Measurements from ENCODE around the gene PES1.
"Not testable (repeated sequence)": the region's sequence is repeated elsewhere in the genome, so short reads cannot be mapped to it uniquely, and the experiment has no call there.

The PES1 gene

DNA sequence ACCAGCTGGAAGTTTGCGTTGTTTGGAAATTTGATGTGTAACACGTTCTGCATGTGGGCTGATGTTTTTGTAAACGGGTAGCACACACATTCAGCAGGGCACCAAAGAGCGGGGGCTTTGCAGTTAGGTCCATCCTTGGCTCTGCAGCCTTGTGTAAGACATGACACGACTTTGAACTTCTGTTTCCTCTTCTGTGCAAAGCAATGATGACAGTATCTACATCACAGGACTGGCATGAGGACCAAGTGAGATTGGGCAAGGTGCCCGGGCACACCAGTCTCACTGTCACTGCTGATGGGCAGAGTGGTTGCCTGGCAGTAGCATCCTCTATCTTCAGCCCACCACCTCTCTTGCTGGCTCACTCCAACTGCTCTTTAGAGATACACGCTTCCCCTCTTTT lies 18.6 kb upstream of the PES1 start:
- no peak overlapping the region for H3K4me3 ChIP-seq (ENCODE audit: low read length)
- DNase-seq (ENCODE audit: low read depth, low spot score) = no peak

DNA sequence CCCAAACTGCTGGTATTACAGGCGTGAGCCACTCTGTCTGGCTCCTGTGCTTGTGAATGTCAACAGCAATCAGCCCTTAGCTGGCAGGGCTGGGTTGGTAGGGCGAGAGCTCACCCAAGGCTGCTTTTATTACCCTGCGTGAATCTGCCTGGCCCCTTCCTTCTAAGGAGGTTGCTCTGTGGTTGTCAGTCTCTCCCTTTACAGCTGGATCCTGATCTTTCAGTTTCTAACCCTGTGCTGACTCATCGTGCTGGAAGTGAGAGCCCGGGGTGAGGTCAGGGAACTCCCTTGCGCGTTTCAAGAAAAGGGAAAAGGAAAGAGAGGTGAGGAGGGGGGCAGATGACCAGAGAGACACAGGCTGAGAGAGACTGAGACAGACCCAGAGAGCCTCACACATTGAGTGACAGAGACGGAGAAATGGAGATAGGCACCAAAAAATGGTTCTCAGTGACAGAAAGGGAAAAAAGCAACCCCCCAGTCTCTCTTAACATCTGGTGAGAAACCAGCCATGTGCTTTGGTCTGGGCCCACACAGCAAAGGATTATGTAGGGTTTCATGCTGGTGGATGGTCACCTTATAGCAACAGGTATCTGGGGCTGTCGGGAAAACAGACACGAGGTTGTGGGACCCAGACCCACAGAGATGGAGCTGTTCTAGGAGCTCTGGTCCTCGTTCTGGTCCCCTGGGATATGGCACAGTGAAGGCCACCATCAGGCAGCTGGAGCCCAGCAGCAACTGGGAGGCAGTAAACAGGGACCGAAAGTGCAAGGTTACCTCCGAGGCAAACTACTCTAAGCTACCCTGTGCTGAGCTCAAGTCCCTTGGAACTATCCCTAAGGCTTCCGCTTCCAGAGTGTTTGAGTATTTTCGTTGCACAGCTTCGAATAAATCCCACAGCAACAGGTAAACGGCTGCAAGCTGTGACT lies 17.8 kb upstream of the PES1 start:
- H3K4me3 ChIP-seq (ENCODE audit: low read length) = no peak overlapping the region
- DNase-seq (ENCODE audit: low read depth, low spot score) = no peak

- no peak overlapping the region for H3K4me3 ChIP-seq (ENCODE audit: low read length)
- DNase-seq (ENCODE audit: low read depth, low spot score) = no peak
These were observed 16.2 kb upstream of the PES1 start for GRCh38 chr22:30607939-30608338.

DNA sequence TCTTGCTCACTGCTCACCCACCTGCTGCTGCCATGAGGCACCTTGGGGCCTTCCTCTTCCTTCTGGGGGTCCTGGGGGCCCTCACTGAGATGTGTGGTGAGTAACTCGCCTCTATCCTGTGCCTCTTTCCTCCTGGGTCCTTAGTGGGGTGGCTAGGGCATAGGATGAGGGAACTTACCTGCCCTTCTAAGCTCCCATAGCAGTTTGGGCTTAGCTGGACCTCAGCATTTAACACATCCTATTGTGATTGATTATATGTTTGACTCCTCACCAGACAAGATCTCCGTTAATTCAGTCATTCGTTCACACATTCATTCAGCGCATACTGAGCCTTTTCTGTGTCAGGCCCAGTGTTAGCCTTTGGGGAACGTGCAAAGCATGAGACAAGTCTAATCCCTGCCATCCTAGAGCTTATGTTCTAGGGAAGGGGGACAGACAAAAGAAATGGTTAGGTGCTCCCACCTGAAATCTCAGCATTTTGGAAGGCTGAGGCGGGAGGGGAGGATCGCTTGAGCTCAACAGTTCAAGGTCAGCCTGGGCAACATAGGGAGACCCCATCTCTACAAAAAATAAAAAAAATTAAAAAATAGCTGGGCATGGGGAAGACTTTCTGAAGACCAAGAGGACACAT lies 15.7 kb upstream of the PES1 start:
- no peak for DNase-seq (ENCODE audit: low read depth, low spot score)
- H3K4me3 ChIP-seq (ENCODE audit: low read length) = no peak overlapping the region

DNA sequence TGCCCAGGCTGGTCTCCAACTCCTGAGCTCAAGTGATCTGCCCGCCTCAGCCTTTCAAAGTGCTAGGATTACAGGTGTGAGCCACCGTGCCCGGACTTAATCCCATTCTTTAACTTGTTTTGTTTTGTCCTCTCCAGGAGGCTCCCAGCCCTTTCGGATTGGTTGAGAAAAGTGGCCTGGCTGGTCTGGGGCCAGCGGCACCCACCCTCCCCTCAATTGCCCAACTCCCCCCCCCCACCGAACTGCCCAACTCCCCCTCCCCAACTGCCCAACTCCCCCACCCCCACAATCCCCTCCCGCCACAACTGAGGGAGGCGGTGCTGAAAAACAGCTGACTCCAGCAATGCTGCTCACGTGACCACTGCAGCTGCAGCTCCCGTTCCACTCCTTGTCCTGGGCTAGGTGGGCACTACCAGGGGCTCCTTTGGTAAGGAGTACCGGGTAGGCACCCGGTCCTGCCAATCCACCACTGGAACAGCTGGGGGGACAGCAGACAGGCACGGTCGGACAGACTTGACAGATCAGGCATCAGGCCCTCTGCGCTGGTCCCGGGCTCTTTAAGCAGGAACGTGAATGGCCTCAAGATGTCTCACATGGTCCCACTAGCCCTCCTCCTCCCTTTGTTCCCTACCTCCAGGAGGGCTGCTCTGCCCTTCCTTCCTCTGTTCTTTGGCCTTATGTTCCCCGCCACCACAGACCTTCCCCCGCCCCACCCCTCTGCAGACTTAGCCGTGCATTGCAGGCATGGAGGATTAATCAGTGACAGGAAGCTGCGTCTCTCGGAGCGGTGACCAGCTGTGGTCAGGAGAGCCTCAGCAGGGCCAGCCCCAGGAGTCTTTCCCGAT lies 15.0 kb upstream of the PES1 start, which contains the start of gene TCN2:
Gene TCN2 (plus strand): TSS at position 720 of the 845 bp plus-strand sequence. CDS start 158 bp downstream, outside the sequence.
- DNase-seq (ENCODE audit: low read depth, low spot score) = no peak

GRCh38 chr22:30605449-30606110 lies 13.9 kb upstream of the PES1 start:
- no peak for DNase-seq (ENCODE audit: low read depth, low spot score)
- no peak overlapping the region for H3K4me3 ChIP-seq (ENCODE audit: low read length)

More for the DNA sequence above, 15.0 kb upstream of the PES1 start, which contains the start of gene TCN2:
- no peak within 1 kb of the TSS for H3K4me3 ChIP-seq (ENCODE audit: low read length)

- no peak for DNase-seq (ENCODE audit: low read depth, low spot score)
- no peak overlapping the region for H3K4me3 ChIP-seq (ENCODE audit: low read length)
These were observed 13.0 kb upstream of the PES1 start for GRCh38 chr22:30604723-30605122.

DNA sequence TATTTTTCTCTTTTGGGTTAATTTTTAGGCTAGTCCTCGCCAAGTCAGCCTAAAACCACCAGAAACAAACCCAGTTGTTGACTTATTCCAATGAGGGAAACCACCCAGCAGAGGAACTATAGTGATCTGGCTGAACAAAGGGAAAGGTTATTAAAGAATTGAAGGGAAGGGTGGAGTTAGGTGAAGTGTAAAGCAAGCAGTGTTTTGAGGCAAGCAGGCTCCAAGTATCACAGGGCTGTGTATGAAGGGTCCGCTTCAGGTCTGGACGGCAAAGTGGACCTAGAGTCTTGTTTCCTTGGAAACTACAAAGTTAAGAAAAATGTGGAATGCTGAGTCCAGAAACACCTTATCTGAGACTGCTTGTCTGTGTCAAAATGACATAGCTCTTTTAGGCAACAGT lies 12.1 kb upstream of the PES1 start:
- DNase-seq (ENCODE audit: low read depth, low spot score) = no peak
- H3K4me3 ChIP-seq (ENCODE audit: low read length) = no peak overlapping the region

DNA sequence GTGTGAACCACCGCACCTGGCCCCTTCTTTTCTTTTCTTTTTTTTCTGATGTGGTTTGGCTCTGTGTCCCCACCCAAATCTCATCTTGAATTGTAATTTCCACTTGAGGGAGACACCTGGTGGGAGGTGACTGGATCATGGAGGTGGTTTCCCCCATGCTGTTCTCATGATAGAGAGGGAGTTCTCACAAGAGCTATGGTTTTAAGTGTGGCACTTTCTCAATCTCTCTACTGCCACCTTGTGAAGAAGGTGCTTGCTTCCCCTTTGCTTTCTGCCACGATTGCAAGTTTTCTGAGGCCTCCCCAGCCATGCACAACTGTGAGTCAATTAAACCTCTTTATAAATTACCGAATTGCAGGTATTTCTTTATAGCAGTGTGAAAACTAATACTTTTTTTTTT lies 10.3 kb upstream of the PES1 start:
- H3K4me3 ChIP-seq (ENCODE audit: low read length) = no peak overlapping the region
- peak; percentile 43 for DNase-seq (ENCODE audit: low read depth, low spot score)

DNA sequence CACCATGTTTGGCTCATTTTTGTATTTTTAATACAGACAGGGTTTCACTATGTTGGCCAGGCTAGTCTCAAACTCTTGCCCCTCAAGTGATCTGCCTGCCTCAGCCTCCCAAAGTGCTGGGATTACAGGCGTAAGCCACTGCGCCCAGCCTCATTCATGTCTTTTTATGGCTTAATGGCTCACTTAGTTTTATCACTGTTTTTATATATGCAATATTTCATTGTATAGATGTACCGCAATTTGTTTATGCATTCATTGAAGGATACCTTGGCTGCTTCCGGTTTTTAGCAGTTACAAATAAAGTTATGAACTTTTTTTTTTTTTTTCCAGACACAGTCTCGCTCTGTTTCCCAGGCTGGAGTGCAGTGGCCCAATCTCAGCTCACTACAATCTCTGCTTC lies 9.8 kb upstream of the PES1 start:
- DNase-seq (ENCODE audit: low read depth, low spot score) = no peak

DNA sequence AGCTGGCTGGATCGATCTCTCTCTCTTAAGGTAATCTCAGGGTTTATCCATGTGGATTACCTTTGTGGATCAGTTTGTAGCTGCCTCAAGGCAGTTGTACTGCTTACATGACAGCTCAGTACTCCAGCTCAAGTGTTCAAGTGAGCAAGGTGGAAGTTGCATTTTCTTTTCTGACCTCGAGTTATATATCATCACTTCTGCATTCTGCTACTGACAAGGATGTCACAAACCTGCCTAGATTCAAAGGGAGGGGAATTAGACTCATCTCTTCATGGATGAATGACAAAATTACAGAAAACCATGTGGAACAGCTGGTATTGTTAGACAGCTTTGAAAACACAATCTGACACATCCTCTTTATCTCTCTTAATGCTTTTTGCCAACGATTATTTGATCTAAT lies 9.2 kb upstream of the PES1 start:
- no peak for DNase-seq (ENCODE audit: low read depth, low spot score)
- H3K4me3 ChIP-seq (ENCODE audit: low read length) = no peak overlapping the region

More for the DNA sequence above, 9.8 kb upstream of the PES1 start:
- no peak overlapping the region for H3K4me3 ChIP-seq (ENCODE audit: low read length)

DNA sequence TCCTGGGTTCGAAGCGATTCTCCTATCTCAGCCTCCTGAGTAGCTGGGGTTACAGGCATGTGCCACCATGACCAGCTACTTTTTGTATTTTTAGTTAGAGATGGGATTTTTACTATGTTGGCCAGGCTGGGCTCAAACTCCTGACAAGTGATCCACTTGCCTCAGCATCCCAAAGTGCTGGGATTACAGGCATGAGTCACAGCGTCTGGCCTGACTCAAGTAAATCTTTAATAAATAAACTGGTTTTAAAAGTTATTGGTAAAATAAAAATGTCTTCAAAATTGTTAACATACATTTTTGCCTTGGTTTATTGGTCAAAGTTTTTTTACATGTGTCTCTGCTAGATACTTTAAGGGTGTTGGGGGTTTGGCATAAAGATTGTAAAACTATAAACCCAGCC lies 7.3 kb upstream of the PES1 start:
- no peak overlapping the region for H3K4me3 ChIP-seq (ENCODE audit: low read length)
- DNase-seq (ENCODE audit: low read depth, low spot score) = no peak

DNA sequence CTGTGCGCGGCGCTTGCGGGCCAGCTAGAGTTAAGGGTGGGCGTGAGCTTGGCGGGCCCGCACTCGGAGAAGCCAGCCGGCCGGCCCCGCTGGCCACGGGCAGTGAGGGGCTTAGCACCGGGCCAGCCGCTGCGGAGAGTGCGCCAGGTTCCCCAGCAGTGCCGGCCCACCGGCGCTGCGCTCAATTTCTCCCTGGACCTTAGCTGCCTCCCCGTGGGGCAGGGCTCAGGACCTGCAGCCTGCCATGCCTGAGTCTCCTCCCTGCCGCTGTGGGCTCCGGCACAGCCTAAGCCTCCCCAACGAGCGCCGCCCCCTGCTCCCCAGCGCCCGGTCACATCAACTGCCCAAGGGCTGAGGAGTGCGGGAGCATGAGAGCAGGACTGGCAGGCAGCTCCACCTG lies 5.2 kb upstream of the PES1 start:
- H3K4me3 ChIP-seq (ENCODE audit: low read length) = no peak overlapping the region
- no peak for DNase-seq (ENCODE audit: low read depth, low spot score)

GRCh38 chr22:30596199-30596598 lies 4.5 kb upstream of the PES1 start:
- no peak for DNase-seq (ENCODE audit: low read depth, low spot score)
- H3K4me3 ChIP-seq (ENCODE audit: low read length) = no peak overlapping the region

GRCh38 chr22:30592360-30592713 lies 627 bp upstream of the PES1 start:
- H3K4me3 ChIP-seq (ENCODE audit: low read length) = peak overlapping the region; percentile 6; the same call in 1 of the 2 replicates
- DNase-seq (ENCODE audit: low read depth, low spot score) = not testable (repeated sequence)

DNA sequence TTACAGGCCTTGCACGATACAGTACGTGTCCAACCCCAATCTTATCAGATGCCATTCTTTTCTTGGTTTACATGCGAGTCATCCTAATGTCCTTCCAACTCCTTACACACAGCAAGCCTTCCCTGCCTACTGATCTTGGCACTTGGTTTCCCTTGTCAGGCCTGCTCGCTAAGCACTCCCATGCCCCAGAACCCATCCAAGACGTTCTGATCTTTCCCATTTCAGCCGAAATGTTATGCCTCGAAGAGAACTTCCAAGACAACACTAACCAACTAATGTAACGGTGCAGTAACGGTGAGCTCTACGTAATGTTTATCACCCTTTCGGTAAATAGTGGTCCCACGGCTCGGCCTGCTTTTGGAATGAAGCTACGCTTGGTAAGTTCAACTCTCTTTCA lies 521 bp downstream of the PES1 start:
- peak overlapping the region; percentile 100 for H3K4me3 ChIP-seq (ENCODE audit: low read length)
- no peak for DNase-seq (ENCODE audit: low read depth, low spot score)

DNA sequence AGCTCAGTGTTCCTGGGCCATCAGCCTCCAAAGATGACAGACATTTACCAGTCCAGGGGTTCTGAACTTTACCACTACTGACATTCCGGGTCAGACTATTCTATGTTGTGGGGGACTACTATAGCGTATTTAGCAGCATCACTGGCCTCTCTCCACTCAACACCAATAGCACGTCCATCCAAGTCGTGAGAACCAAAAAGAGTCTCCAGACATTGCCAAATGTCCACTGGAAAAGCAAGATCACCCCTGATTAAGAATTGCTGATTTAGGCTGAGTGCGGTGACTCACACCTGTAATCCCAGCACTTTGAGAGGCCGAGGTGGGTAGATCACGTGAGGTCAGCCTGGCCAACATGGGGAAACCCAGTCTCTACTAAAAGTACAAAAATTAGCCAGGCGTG lies 5.3 kb downstream of the PES1 start:
- no peak for DNase-seq (ENCODE audit: low read depth, low spot score)
- H3K4me3 ChIP-seq (ENCODE audit: low read length) = no peak overlapping the region

DNA sequence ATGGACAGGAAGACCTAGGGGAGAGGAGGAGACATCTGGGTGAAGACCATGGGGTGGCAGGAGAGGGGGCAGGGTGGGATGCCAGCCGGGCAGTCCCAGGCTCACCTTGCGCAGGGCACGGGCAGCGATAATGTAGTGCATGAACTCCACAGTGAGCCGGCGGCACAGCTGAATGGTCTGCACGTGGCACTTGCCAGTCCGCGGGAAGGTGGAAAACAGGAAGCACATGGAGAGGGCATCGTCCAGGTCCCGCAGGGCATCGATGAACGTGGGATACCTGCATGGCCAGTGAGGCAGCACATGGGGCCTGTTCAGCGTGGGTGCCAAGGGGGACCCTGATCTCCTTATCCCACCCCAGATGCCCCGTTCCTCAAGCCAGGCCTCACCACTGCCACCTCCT lies 7.3 kb downstream of the PES1 start:
- no peak overlapping the region for H3K4me3 ChIP-seq (ENCODE audit: low read length)
- DNase-seq (ENCODE audit: low read depth, low spot score) = no peak
